HG03354 (cell line): ENCODE data around the gene GPR180.
A peak's percentile ranks its signal among the peaks of the same experiment; 100 is the strongest.

ENCODE experiments used
- ATAC-seq: cut with Tn5 transposase; IDR thresholded peaks from one replicate; pipeline ENCODE4 v1.9.1; 2021; ENCODE audit warnings: mild to moderate bottlenecking; ENCODE audit not compliant: unreplicated experiment, poor library complexity, severe bottlenecking

Gene GPR180

DNA sequence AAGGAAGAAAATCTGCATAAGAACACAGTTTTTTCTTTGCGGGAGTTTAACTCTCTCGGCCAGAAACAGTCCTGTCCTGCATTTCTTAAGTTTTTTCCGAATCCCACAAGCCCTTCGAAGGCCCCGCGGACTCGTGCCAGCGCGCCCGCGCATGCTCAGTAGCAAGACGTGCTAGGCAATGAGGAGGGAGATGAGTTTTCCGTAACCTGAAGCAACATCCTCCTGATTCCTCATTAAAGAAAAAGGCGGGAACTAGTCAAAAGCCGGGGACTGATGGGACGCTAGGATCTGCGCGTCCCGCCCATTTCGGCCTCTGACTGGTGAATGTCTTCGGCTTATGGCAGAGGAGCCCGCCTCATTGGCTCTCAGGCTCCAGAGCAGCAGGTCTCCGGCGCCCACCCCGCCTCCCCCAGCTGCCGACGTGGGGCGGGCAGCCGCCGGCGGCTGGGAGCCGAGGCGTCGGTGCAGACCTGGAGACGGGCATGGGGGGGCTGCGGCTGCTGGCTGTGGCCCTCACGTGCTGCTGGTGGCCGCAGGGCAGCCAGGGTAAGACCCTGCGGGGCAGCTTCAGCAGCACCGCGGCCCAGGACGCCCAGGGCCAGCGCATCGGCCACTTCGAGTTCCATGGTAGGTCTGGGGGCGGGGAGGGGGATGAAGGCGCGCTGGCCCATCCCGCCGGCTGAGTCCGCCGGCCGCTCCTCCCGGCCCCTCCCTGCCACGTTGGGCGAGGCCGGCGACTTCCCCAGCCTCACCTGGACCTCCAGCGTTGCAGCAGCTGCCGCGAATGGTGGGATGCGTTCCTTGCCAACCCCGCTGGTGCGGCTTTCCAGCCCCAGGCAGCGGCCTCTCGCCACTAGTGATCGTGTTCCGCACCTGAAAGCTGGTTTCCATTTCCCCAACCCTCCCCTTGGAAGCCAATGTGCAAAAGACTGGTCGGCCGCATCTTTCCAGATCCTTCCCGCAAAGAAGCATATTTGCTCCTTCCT, at the start of gene GPR180:
GPR180 (plus strand) TSS at position 412 of the 986 bp plus-strand sequence; CDS start at position 483, 71 bp downstream.
- ATAC-seq, result peak; percentile 99

DNA sequence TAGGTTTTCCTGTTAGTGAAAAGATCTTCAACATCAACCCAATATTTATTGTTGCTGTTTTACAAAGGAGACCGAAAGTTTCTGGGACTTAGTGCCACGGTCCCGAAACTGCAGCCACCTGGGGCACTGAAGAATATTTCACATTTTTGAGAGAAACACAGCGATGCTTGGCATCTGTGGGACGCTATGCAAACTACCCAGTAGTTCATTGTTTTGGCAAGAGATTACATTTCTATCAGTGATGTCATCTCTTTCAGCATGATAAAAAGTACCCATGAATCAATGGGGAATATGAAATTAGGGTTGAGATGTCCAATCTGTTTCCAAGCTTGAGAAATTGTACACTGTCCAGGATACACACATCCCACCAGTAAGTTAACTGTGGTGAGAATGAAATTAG, 49.6 kb upstream of the GPR180 start:
- no peak for ATAC-seq

DNA sequence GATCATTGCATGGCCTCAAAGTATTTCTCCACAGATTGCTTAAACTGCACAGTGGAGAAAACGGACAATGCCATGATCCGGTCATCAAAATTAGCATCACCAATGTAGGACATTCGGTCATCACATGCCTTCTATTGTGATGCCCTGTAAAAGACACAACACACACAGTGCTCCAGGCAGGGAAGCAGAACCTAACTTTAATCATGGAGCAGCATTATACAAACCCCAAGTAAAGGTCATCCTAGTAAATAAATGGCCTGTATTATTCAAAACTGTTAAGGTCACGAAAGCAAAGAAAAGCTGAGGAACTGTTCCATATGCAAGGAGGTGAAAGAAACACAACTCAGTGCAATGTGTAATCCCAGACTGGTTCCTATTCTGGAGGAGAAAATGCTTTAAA, 47.9 kb upstream of the GPR180 start:
- ATAC-seq, result no peak

DNA sequence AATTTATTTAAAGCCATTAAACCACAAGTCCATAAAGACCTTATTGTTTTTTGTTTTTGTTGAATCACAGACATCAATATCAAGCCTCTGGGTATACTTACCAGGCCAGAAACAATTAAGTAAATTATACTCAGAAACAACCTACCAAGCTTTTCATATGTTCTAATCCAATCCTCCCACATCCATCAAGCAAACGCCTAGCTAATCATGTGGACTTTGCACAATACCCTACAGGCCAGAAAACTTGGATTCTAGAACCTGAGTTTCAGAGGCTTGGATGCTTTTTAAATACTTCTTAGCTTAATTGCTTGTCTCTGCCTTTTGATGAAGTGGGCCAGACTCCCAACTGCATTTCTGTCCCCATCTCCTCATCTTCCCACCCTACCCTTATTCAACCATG, 45.6 kb upstream of the GPR180 start:
- ATAC-seq, result no peak

DNA sequence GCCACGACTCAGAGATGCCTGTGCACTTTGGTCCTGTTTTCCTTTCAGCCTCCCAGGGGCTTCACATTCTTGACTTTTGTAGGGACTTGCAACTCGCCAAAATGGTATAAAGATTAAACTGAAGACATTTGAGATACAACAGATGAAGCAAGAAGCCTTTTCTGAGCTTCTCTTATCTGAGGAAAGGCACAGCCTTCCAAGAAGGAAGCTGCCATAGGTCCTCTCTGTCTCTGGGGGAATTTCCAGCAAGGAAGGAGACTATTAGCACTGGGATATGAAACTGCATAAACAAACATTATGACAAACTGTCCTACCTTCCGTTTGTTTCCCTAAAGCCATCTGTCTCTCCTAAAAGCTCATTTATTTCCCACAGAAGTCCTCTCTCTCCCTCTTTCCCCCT, 45.0 kb upstream of the GPR180 start:
- ATAC-seq, result no peak

DNA sequence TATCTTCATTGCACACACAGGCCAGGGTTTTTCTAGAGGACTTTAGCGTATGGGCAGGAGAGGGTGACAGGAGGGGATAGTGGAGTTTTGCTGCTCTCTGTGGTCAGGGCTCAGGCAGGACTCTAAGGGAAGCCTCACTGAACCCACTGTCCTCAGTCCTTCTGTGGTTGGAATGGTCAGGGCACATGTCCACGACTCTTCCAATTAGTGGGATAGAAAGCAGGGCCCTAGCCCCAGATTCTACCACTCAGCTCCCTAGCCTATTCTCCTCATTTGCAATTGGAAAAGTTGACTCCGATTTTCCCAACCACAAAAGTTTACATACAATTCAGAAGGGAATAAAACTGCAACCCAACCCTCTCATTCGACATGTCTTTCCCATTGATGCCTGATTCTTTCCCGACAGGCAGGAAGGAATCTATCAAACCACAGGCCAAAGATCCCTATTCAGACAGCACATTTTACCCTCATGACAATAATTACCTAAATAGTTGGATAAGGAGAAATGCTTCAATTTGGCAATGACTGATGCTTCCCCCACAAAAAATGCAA, 43.9 kb upstream of the GPR180 start:
- no peak for ATAC-seq

DNA sequence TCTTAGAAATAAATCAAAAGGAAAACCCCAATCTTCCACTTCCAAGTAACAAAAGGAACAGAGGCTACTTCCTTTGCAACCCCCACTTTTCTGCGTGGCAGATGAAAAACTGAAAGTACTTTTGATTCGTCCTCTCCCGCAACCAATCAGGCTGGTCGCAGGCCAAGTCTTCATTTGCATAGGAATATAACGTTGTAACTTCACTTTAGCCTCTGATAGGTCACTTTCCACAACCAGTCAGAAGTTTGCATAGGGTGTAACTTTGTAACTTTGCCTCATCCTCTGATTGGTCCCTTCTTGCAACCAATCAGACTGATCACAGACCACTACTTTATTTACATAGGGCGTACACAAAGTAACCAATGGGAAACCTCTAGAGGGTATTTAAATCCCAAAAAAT, 42.9 kb upstream of the GPR180 start:
- ATAC-seq, result no peak

DNA sequence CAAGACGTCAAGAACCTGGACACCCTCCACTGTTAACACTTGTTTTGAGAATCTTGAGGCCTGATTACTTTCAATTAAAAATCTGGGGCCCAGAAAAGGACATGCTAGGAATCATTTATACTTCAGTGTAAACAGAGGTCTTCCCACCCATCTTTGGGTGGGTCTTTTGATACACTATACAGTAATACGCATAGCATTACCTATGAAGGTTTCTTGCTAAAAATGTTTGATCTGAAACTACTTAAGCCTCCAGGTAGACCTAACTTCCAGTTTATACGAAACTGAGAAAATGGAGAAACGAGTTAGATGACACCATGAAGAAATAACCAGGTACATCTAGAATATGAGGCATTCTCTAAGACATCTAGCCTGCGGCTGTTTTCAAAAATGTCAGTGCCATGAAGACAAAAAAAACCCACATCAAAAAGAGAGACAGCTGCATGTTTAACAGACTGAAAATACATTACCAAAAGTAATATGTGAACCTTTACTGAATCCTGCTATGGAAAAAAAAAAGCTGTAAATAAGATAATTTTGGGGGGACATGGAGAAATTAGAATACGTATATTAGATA, 42.3 kb upstream of the GPR180 start:
- no peak for ATAC-seq

DNA sequence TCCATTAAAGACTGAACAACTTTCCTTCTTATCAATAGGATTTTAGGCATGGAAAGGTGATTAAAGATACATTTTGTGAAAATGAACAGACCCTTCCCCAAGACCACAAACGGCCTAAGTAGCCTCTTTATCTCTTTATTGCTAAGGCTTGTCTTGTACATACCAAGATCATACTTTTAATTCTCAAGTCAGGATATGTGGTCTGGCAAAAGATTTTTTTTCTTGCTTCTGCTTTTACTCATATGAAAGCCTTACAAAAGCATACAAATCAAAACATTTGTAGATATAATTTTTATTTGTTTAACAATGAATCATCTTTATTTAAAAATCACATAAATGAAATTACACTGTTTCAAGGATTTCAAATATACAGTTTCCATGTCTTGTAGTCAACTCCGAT, 41.5 kb upstream of the GPR180 start:
- ATAC-seq, result no peak

DNA sequence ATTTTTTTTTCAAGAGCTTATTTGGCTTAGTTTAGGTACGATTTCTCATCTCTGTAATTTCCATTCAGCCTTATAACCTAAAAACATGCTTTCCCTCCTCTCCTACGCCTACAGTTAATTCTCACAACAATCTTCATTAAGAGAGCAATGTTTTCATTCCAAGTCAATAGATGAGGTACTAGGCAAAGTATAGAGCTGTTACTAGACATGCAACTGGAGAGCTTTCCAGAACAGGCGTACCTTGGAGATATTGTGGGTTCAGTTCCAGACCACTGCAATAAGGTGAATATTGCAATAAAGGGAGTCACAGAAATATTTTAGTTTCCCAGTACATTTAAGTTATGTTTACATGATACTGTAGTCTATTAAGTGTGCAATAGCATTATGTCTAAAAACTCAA, 40.5 kb upstream of the GPR180 start:
- no peak for ATAC-seq

DNA sequence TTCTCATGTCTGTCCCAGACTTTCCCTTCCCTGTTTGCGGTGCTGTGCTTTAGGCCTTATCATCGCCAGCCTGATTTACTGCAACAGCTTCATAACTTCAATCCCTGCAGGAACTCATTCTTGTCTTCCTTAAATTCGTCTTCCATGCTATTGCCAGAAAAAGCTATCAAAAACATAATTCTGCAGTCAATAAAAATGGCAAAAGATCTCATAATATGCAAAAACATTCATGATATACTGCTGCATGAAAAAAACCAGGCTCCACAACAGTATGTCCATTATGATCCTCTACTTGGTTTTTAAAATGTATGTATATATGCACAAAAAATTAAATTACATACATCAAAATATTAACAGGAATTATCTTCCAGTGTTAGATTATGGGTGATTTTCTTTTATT, 34.1 kb upstream of the GPR180 start:
- ATAC-seq, result no peak

DNA sequence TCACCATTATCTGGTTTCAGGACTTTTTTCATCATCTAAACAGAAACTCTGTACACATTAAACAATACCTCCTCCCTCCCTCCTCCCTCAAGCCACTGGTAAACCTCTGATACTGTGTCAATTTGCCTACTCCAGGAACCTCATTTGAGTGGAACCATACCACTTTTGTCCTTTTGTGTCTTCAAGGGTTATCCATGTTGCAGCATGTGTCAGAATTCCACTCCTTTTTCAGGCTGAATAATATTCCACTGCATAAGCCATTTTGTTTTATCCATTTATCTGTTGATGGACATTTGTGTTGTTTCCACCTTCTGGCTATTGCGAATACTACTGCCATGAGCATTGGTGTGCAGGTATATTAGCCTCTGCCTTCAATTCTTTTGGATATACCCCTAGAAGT, 33.2 kb upstream of the GPR180 start:
- no peak for ATAC-seq

DNA sequence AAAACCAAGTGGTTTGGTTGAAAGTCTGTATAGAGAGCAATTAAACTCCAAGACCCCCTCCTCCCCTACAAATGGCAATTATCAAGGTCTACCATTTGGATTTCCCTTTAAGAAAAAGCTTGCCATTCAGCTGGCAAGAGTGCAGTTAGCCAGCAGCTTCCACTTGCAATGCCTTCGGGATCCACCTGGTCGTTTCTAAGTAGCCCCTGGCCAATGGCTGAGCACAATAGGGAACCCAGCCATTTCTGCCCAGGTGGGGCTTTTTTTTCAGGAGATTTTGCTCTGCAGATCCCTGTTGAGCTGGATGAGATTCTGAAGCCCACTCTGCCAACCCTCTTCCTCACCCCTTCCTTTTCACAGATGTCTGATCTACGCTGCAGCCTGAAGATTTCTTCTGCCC, 32.0 kb upstream of the GPR180 start:
- ATAC-seq, result no peak

DNA sequence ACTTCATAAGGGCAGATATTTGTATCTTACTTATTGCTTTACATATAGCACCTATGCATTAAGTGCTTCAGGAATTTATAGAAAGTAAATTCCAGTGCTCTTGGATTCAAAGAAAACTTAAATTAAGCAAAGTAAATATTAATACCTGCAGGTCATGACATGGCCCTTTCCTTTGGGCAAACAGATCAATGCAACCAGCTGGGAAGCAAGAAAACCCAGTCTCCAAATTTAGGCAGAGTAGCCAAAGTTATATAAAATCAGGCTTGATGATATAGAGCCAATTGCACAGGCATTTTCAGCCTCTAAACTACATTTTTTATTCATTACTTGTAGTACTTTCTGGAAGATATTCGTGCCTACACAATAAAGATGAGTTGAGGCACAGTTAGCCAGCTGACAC, 22.6 kb upstream of the GPR180 start:
- no peak for ATAC-seq

DNA sequence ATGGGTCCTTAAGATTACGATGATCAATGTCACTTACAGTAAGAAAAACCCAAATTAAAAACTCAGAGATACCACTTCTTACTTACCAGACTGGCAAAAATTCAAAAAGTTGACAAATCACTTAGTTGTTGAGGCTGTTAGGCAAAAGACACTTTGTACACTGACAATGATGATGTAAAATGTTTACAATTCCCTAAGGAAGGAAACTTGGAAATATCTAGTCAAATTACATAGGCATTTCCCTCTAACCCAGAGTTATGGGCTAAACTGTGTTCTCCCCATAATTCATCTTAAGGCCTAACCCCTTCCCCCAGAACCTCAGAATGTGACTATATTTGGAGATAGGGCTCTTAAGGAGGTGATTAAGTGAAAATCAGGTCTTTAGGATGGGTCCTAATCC, 17.7 kb upstream of the GPR180 start:
- no peak for ATAC-seq

DNA sequence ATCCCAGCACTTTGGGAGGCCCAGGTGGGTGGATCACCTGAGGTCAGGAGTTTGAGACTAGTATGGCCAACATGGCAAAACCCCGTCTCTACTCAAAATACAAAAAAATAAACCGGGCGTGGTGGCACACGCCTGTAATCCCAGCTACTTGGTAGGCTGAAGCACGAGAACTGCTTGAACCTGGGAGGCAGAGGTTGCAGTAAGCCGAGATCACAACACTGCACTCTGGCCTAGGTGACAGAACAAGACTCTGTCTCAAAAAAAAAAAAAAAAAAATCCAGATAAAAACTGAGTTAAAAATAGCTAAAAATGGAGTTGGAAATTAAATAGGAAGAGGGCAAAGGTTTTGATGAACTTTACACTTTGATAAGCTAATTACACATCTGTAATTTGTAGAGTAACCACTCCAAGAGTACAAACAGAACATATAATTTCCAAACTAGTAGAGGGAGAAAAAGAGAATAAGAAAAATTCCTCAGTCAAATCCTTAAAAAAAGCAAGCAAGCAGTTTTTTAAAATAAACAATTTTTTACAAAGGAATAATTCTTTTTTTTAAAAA, 16.0 kb upstream of the GPR180 start:
- no peak for ATAC-seq

DNA sequence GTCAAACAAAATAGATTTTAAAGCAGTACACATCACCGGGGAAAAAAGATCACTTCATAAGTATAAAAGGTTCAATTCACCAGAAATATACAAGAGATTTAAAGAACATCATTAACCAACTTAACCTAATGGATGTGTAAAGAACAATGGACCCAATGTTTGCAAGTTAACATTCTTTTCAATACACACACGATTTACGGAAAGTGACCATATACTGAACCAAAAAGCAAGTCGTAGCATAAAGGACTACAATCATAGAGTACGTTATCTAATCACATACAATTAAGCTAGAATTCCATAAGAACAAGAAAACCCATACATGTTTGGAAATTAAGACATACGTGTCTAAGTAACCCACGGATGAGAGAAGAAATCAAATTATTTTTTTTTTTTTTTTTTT, 15.3 kb upstream of the GPR180 start:
- ATAC-seq, result no peak

DNA sequence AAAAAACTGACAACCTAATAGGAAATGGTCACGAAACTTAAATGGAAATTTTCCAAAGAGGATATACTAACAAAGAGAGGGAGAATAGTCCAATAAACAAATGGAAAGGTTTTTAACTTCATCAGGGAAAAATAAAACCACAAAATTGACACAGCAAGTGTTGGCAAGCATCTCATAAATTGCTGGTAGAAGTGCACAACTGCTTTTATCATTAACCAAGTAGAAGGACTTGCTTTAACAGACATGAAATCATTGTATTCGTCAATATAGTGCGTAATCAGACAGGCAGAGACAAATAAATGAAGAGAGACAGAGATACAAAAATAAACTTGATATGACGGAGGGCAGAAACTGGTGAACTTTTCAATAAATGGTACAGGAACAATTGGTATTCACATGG, 13.1 kb upstream of the GPR180 start:
- ATAC-seq, result no peak

DNA sequence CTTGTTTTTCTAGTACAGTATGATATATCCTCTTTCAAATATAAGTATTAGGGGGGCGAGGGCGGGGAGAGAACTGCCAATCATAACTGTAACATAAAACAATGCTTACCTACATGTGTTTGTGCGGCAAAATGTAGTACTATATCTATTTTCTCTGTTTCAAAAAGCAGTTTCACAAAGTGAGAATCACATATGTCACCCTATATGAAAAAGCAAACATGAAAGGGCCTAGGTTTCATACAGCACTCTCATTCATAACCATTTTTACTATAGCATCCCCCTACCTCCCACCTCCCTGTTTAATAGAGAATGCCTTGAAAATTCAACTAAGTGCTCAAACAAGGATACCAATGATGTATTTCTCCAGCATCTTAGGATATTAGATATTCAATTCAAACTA, 10.9 kb upstream of the GPR180 start:
- ATAC-seq, result no peak

DNA sequence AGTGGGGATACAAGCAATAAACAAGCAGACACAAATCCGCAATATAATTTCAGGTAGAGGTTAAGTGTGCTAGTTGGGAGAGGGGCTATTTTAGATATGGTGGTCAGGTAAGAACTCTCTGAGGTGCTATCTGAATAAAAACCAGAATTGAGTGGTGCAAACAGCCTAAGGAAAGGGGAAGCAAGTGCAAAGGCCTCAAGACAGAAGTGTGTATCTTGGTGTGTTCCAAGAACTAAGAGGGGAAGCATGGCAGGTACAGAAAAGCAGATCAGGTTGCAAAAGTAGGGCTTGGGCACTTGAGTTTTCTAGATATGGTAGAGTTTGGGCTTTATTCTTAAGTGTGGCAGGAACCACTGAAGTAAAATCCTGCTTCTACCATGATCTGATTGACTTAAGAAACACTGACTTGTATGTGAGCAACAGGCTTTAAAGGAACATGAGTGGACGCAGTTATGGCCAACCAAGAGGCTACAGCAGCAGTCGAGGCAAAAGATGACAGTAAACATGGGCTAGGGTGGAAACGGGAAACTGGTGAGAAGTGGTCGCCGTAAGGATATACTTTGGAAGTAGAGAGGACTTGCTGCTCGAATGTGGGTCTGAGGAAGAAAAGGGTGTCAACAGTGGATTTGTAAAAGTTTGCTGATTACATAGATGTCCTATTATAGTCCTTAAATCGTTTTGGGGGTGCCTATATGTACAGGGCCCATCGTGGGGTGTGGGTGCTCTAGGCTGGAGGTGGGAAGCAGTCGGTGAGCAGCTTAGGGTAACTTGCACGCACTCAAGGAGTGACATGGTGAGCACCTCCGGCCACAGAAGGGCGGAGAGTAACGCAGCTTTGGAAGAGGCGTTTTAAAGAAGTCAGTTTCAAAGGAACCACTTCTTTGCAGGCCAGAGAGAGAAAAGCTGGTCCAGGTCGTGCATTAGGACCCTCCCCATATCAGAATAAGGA, 6.4 kb upstream of the GPR180 start:
- ATAC-seq, result peak; percentile 64
